CD14-positive monocyte (primary cell): ENCODE measurements around the gene COQ7. TPM values are rescaled to one million over a fixed set of nuclear protein-coding genes. Genes with fewer than 3 reads are reported as not detected.

Experiments
- DNase-seq, 3 donors: peaks; one replicate each; pipeline ENCODE4 v3.0.0-alpha.2; 2011 to 2022
- H2AFZ ChIP-seq: 2 replicates; pipeline ENCODE4 v1.6.0; 2012; ENCODE audit warnings: mild to moderate bottlenecking, low read depth, low read length, inconsistent platforms; ENCODE audit not compliant: insufficient read depth, poor library complexity, severe bottlenecking
- H3K27ac ChIP-seq, 2 donors: 1 replicate in 1 of 2; 2 replicates in 1 of 2; pipeline ENCODE4 v1.5.1; 2012 to 2013; ENCODE audit warnings: low read length in 2 of 2, control low read depth in 1 of 2, inconsistent platforms in 1 of 2, low read depth in 1 of 2, mild to moderate bottlenecking in 1 of 2
- H3K27me3 ChIP-seq, 2 donors: one replicate each; pipeline versions ENCODE4 v1.6.0 to v1.6.1; 2011 to 2013; ENCODE audit warnings: low read length in 2 of 2; ENCODE audit not compliant: control insufficient read depth in 2 of 2, insufficient read depth in 2 of 2
- H3K36me3 ChIP-seq, 2 donors: replicated peaks in 1 of 2; 1 replicate in 1 of 2; 2 replicates in 1 of 2; pipeline versions ENCODE4 v1.5.1 to v1.6.1; 2012 to 2013; ENCODE audit warnings: low read length in 2 of 2, control low read depth in 1 of 2, inconsistent platforms in 1 of 2, mild to moderate bottlenecking in 1 of 2; ENCODE audit not compliant: insufficient read depth in 2 of 2, control insufficient read depth in 1 of 2
- H3K4me1 ChIP-seq, 2 donors: 1 replicate in 1 of 2; 2 replicates in 1 of 2; pipeline versions ENCODE4 v1.5.1 to v1.6.1; 2012 to 2013; ENCODE audit warnings: low read length in 2 of 2, control low read depth in 1 of 2, inconsistent platforms in 1 of 2, mild to moderate bottlenecking in 1 of 2, moderate library complexity in 1 of 2; ENCODE audit not compliant: insufficient read depth in 2 of 2, control insufficient read depth in 1 of 2
- H3K4me2 ChIP-seq: replicated peaks from 2 replicates; pipeline ENCODE3; 2012; ENCODE audit warnings: low read length, moderate library complexity, mild to moderate bottlenecking; ENCODE audit not compliant: poor library complexity, severe bottlenecking; ENCODE audit errors: extremely low read depth
- H3K4me3 ChIP-seq, 3 experiments: fragments of 200-600 bp in 1 of 3; sonication (generic) in 1 of 3; replicated peaks in 1 of 3; 1 replicate in 2 of 3; 2 replicates in 1 of 3; pipeline ENCODE4 v1.5.1; 2011 to 2013; ENCODE audit warnings: low read length in 3 of 3, mild to moderate bottlenecking in 3 of 3, control low read depth in 2 of 3, low read depth in 2 of 3, inconsistent platforms in 1 of 3, moderate library complexity in 1 of 3
- H3K79me2 ChIP-seq: 2 replicates; pipeline ENCODE4 v1.6.0; 2012; ENCODE audit warnings: mild to moderate bottlenecking, control low read depth, inconsistent platforms, low read length, moderate library complexity; ENCODE audit not compliant: insufficient read depth
- H3K9ac ChIP-seq: 2 replicates; pipeline ENCODE4 v1.6.0; 2017; ENCODE audit warnings: low read length, mild to moderate bottlenecking; ENCODE audit not compliant: insufficient read depth, poor library complexity, severe bottlenecking
- H3K9me3 ChIP-seq, 2 donors: replicated peaks in 1 of 2; 1 replicate in 1 of 2; 2 replicates in 1 of 2; pipeline versions ENCODE4 v1.5.1 to v1.6.1; 2012 to 2013; ENCODE audit warnings: low read length in 2 of 2, control low read depth in 1 of 2; ENCODE audit not compliant: control insufficient read depth in 1 of 2, insufficient read depth in 1 of 2
- H4K20me1 ChIP-seq: 2 replicates; pipeline ENCODE4 v1.6.0; 2012; ENCODE audit warnings: mild to moderate bottlenecking, low read length, control low read depth, moderate library complexity; ENCODE audit not compliant: insufficient read depth
- H3K27ac Mint-ChIP-seq, 7 donors: one replicate each; pipeline ENCODE4 v1.8.0; 2020; ENCODE audit warnings: mild to moderate bottlenecking in 7 of 7, mixed read lengths in 7 of 7, moderate library complexity in 6 of 7, inconsistent platforms in 2 of 7
- H3K27me3 Mint-ChIP-seq, 3 donors: one replicate each; pipeline ENCODE4 v1.8.0; 2021 to 2022; ENCODE audit warnings: low read depth in 3 of 3, mild to moderate bottlenecking in 3 of 3, mixed read lengths in 3 of 3, moderate library complexity in 3 of 3, inconsistent platforms in 1 of 3
- H3K36me3 Mint-ChIP-seq, 2 donors: one replicate each; pipeline ENCODE4 v1.8.0; 2020; ENCODE audit warnings: mixed read lengths in 2 of 2, inconsistent platforms in 1 of 2, mild to moderate bottlenecking in 1 of 2
- H3K4me1 Mint-ChIP-seq: one replicate; pipeline ENCODE4 v1.8.0; 2020; ENCODE audit warnings: mild to moderate bottlenecking, mixed read lengths
- H3K4me3 Mint-ChIP-seq, 2 donors: one replicate each; pipeline ENCODE4 v1.8.0; 2020; ENCODE audit warnings: mild to moderate bottlenecking in 2 of 2, mixed read lengths in 2 of 2, moderate library complexity in 1 of 2
- H3K9me3 Mint-ChIP-seq, 7 donors: one replicate each; pipeline ENCODE4 v1.8.0; 2020 to 2022; ENCODE audit warnings: mixed read lengths in 7 of 7, mild to moderate bottlenecking in 6 of 7, moderate library complexity in 6 of 7, inconsistent platforms in 2 of 7
- CTCF ChIP-seq: fragments of 200-600 bp; IDR thresholded peaks from one replicate; pipeline ENCODE4 v1.8.0; 2022; ENCODE audit warnings: antibody characterized with exemption, mild to moderate bottlenecking
- WGBS: methylation state at CpG from one replicate; pipeline ENCODE4 v1.1.5; 2013; ENCODE audit warnings: missing lambda C conversion rate; ENCODE audit not compliant: insufficient coverage; 5-methylcytosine and 5-hydroxymethylcytosine counted together
- intact Hi-C, 2 donors: fragments of 100-400 bp; cut with micrococcal nuclease; formaldehyde crosslinking; loops; one replicate each; pipeline versions ENCODE4 v1.15.0 to v1.15.1; 2023
- polyA plus RNA-seq, 3 donors: library from polyadenylated mRNA; depleted of rRNA in 1 of 3; unstranded in 2 of 3; stranded (reverse) in 1 of 3; fragments of 300-500 nt in 2 of 3; fragments of >200 nt in 1 of 3; fragmentation: Illumina TruSeq in 2 of 3; gene quantifications; 1 replicate in 2 of 3; 2 replicates in 1 of 3; pipeline ENCODE4 v1.2.3, GENCODE V29; 2012 to 2021

COQ7 gene
- polyA plus RNA-seq, 3 donors, result 6.5 to 13.3 (median 12.2) TPM

- Histone ChIP-seq H3K27ac (peak overlapping the region; percentile 92 to 99), H3K4me2 (peak overlapping the region; percentile 83), H3K4me1 (peaks cover 27 to 29% of the 10 kb centered on the region in 2 donors), H2AFZ (peak overlapping the region; percentile 81), H4K20me1 (no peaks in the 10 kb centered on the region), H3K4me3 (peak overlapping the region; percentile 61 to 85 (median 76)), H3K27me3 (no peaks in the 10 kb centered on the region), H3K9ac (peak overlapping the region; percentile 98), H3K79me2 (peaks cover 16% of the 10 kb centered on the region), H3K9me3 (no peaks in the 10 kb centered on the region), H3K36me3 (no peaks in the 10 kb centered on the region)
- H3K27ac Mint-ChIP-seq, result peak overlapping the region; percentile 98 to 99 (median 99)
- WGBS, result 32% methylated on average over 9 of the region's 19 CpGs
- DNase-seq, result peak in 1 of 3 donors; percentile 16
- H3K36me3 Mint-ChIP-seq, result peaks cover 5 to 10% of the 10 kb centered on the region in 2 donors
- intact Hi-C loops, result loop anchor here in 1 of 2 donors (5.0 to 10.0 kb wide), 4 partner anchors 266 to 646 kb away; partner anchors contain the start of genes ARL6IP1, CCP110, GDE1 and IQCK
- no peak for TF ChIP-seq CTCF
- H3K4me1 Mint-ChIP-seq, result peaks cover 25% of the 10 kb centered on the region
- H3K9me3 Mint-ChIP-seq, result no peaks in the 10 kb centered on the region
- peak overlapping the region; percentile 82 to 89 for H3K4me3 Mint-ChIP-seq
- H3K27me3 Mint-ChIP-seq, result no peaks in the 10 kb centered on the region
Observed at GRCh38 chr16:19068237-19068815, 912 bp downstream of the COQ7 start.

- Mint-ChIP-seq H3K27ac (peak overlapping the region; percentile 68 to 91 (median 84)), H3K27me3 (no peaks in the 10 kb centered on the region), H3K4me1 (peaks cover 31% of the 10 kb centered on the region), H3K4me3 (no peak overlapping the region), H3K9me3 (no peaks in the 10 kb centered on the region), H3K36me3 (peaks cover 27 to 43% of the 10 kb centered on the region in 2 donors)
- TF ChIP-seq CTCF, result peak; percentile 80
- Histone ChIP-seq H3K4me2 (no peak overlapping the region), H3K9me3 (no peaks in the 10 kb centered on the region), H3K9ac (no peak overlapping the region), H3K27me3 (no peaks in the 10 kb centered on the region), H3K27ac (peak overlapping the region in 1 of 2 donors; percentile 64), H4K20me1 (no peaks in the 10 kb centered on the region), H2AFZ (no peak overlapping the region), H3K4me1 (peaks cover 30 to 37% of the 10 kb centered on the region in 2 donors), H3K4me3 (no peak overlapping the region), H3K36me3 (peaks cover 17 to 26% of the 10 kb centered on the region in 2 donors), H3K79me2 (peaks cover 16% of the 10 kb centered on the region)
- 78% methylated on average over 16 of the region's 21 CpGs for WGBS
- intact Hi-C loops, result loop anchor here in 1 of 2 donors (10.0 kb wide), 1 partner anchor 97 kb away; no protein-coding TSS in a partner anchor
- DNase-seq, result peak; percentile 32 to 46 (median 44)
Observed at GRCh38 chr16:19071811-19072777, 4.7 kb downstream of the COQ7 start.
